Endothelial cell of umbilical vein (primary cell): ENCODE measurements around the gene HMGCL. TPM values are rescaled to one million over a fixed set of nuclear protein-coding genes. Genes with fewer than 3 reads are reported as not detected.

Experiments used
- BruUV-seq: library from RNA; stranded (reverse); fragments of 400-500 nt; replicated peaks from 2 replicates; lab custom pipeline; 2021; lab: Mats Ljungman, UMichigan
- CTCF ChIA-PET: fragments of 300-600, 350-600 bp; sonication (Branson Sonifier 250); formaldehyde crosslinking; loops from one replicate; lab custom pipeline; 2021; ENCODE audit warnings: antibody characterized with exemption, inconsistent platforms; lab: Charles Lee
- POLR2A ChIA-PET: fragments of 300-600, 350-600 bp; sonication (Branson Sonifier 250); formaldehyde crosslinking; loops from one replicate; lab custom pipeline; 2021; ENCODE audit warnings: antibody characterized with exemption, inconsistent platforms; lab: Charles Lee
- DNase-seq: peaks from one replicate; pipeline ENCODE4 v3.0.0-alpha.2; 2011; ENCODE audit warnings: low read depth, low spot score
- FAIRE-seq: peaks from 2 replicates; lab custom pipeline; 2011; peaks lifted over from hg19 to GRCh38; lab: Jason Lieb, UNC
- H2AFZ ChIP-seq: 2 replicates; pipeline ENCODE4 v1.6.0; 2012; ENCODE audit warnings: low read depth, low read length, control low read depth, inconsistent platforms
- H3K27ac ChIP-seq: 2 replicates; pipeline ENCODE4 v1.5.1; 2011; ENCODE audit warnings: low read depth, mild to moderate bottlenecking, control low read depth, low read length, moderate library complexity; ENCODE audit not compliant: insufficient read depth
- H3K27me3 ChIP-seq, 2 experiments: 2 replicates each; pipeline versions ENCODE4 v1.6.0 to v1.6.1; 2011; ENCODE audit warnings: low read length in 2 of 2, mixed read lengths in 1 of 2; ENCODE audit not compliant: control insufficient read depth in 2 of 2, insufficient read depth in 2 of 2
- H3K36me3 ChIP-seq, 2 experiments: 2 replicates in 1 of 2; 3 replicates in 1 of 2; pipeline ENCODE4 v1.5.1; 2011; ENCODE audit warnings: low read length in 2 of 2, mild to moderate bottlenecking in 1 of 2, moderate library complexity in 1 of 2; ENCODE audit not compliant: control insufficient read depth in 2 of 2, insufficient read depth in 2 of 2; ENCODE audit errors: extremely low read depth in 1 of 2
- H3K4me1 ChIP-seq: 3 replicates; pipeline ENCODE4 v1.5.1; 2011; ENCODE audit warnings: mild to moderate bottlenecking, low read length; ENCODE audit not compliant: control insufficient read depth, insufficient read depth; ENCODE audit errors: extremely low read depth
- H3K4me2 ChIP-seq: 2 replicates; pipeline ENCODE4 v1.6.1; 2011; ENCODE audit warnings: low read length, control low read depth, mixed read lengths; ENCODE audit not compliant: insufficient read depth
- H3K4me3 ChIP-seq, 3 experiments: fragments of 200-600 bp in 1 of 3; sonication (generic), shearing (Covaris generic) in 1 of 3; replicated peaks in 1 of 3; 2 replicates each; pipeline ENCODE4 v1.5.1; 2011 to 2016; ENCODE audit warnings: control low read depth in 3 of 3, low read length in 3 of 3, mild to moderate bottlenecking in 2 of 3, inconsistent platforms in 1 of 3, low read depth in 1 of 3, moderate library complexity in 1 of 3; ENCODE audit not compliant: insufficient read depth in 1 of 3
- H3K79me2 ChIP-seq: 2 replicates; pipeline ENCODE4 v1.6.0; 2012; ENCODE audit warnings: low read length, inconsistent platforms; ENCODE audit not compliant: control insufficient read depth, insufficient read depth
- H3K9ac ChIP-seq: replicated peaks from 2 replicates; pipeline ENCODE3; 2011; ENCODE audit warnings: low read length, control low read depth; ENCODE audit not compliant: insufficient read depth; ENCODE audit errors: extremely low read depth
- H3K9me1 ChIP-seq: replicated peaks from 3 replicates; pipeline ENCODE4 v1.6.0; 2011; ENCODE audit warnings: mild to moderate bottlenecking, low read length; ENCODE audit not compliant: control insufficient read depth, insufficient read depth; ENCODE audit errors: extremely low read depth
- H3K9me3 ChIP-seq: replicated peaks from 2 replicates; pipeline ENCODE4 v1.5.1; 2012; ENCODE audit warnings: low read length, inconsistent platforms; ENCODE audit not compliant: control insufficient read depth, insufficient read depth
- H4K20me1 ChIP-seq: replicated peaks from 2 replicates; pipeline ENCODE3; 2011; ENCODE audit warnings: mild to moderate bottlenecking, low read length; ENCODE audit not compliant: control insufficient read depth, insufficient read depth; ENCODE audit errors: extremely low read depth
- EZH2 ChIP-seq: IDR thresholded peaks from 2 replicates; pipeline ENCODE4 v1.6.1; 2012; ENCODE audit warnings: borderline replicate concordance, low read depth, mild to moderate bottlenecking, moderate library complexity, low read length, inconsistent platforms; ENCODE audit not compliant: severe bottlenecking
- FOS ChIP-seq: IDR thresholded peaks from 2 replicates; pipeline ENCODE4 v1.6.1; 2011; ENCODE audit warnings: mild to moderate bottlenecking, low read length, moderate library complexity, borderline replicate concordance; ENCODE audit not compliant: insufficient read depth
- GATA2 ChIP-seq: IDR thresholded peaks from 2 replicates; pipeline ENCODE4 v1.7.0; 2011; ENCODE audit warnings: low read depth, mild to moderate bottlenecking, moderate library complexity, mixed read lengths, low read length; ENCODE audit not compliant: insufficient read length, insufficient read depth
- JUN ChIP-seq: IDR thresholded peaks from 2 replicates; pipeline ENCODE4 v1.6.1; 2011; ENCODE audit warnings: borderline replicate concordance, low read depth; ENCODE audit not compliant: insufficient read length, insufficient read depth
- MYC ChIP-seq: IDR thresholded peaks from one replicate; pipeline ENCODE4 v1.6.1; 2011; ENCODE audit warnings: mild to moderate bottlenecking, low read depth, low read length
- POLR2A ChIP-seq: IDR thresholded peaks from 2 replicates; pipeline ENCODE4 v1.6.1; 2012; ENCODE audit warnings: low read depth, mild to moderate bottlenecking, control low read depth, low read length
- POLR2AphosphoS5 ChIP-seq: IDR thresholded peaks from 2 replicates; pipeline ENCODE4 v1.6.1; 2012; ENCODE audit warnings: low read depth, mild to moderate bottlenecking, control low read depth, low read length, moderate library complexity; ENCODE audit not compliant: insufficient read depth
- dilution Hi-C: fragments of 300-500 bp; cut with MboI; formaldehyde crosslinking; loops from one replicate; pipeline ENCODE4 v1.15.0; 2019; ENCODE audit warnings: low sequenced_read_pairs; ENCODE audit not compliant: extremely low pct_ligation_motif_present
- intact Hi-C: fragments of 100-400 bp; cut with micrococcal nuclease; formaldehyde crosslinking; loops from one replicate; pipeline ENCODE4 v1.10.0; 2022
- polyA plus RNA-seq, 4 experiments: library from polyadenylated mRNA; depleted of rRNA in 3 of 4; stranded (reverse) in 3 of 4; unstranded in 1 of 4; fragments of >200 nt; gene quantifications; 2 replicates each; pipeline versions ENCODE4 v1.2.1 to v1.2.3, GENCODE V29; 2011 to 2012; ENCODE audit warnings: missing spikeins in 1 of 4
- total RNA-seq: library from RNA; stranded (reverse); gene quantifications from 2 replicates; pipeline ENCODE4 v1.2.3, GENCODE V29; 2021
- TF ChIP-seq, protein P1 (sequence below), 2 donors: IDR thresholded peaks; 1 replicate in 1 of 2; 2 replicates in 1 of 2; pipeline ENCODE4 v1.5.1; 2011; ENCODE audit warnings: low read length in 2 of 2, mild to moderate bottlenecking in 2 of 2, moderate library complexity in 2 of 2, control low read depth in 1 of 2, inconsistent platforms in 1 of 2, low read depth in 1 of 2; ENCODE audit not compliant: insufficient read depth in 1 of 2; ENCODE audit errors: extremely low read depth in 1 of 2
- TF ChIP-seq, protein P2 (sequence below): IDR thresholded peaks from 2 replicates; pipeline ENCODE4 v1.6.1; 2011; ENCODE audit not compliant: insufficient read depth, insufficient read length

Gene HMGCL
- total and polyA plus RNA-seq, 2 donors (not counting 3 experiments of a cell fraction or from before 2014, with no cell fraction given): 24.2 to 30.0 TPM

DNA sequence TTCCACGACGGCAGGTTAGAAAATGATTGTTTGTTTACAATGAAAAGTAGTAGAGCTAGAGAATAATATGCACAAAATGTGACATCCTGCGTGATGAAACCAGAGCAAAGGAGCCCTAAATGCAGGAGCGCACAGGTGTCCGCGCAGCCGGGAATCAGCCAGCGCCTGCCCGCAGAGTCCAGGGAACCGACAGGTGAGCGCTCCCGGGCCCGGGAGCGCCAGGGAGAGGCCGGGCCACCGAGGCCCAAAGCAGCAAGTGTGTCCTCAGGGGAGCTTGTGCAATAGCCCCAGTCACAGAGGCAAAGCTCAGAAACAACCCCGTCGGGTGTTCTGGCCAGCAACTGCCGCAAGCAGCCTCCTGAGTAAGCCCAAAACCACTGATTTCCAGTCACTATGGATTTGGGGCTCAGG lies 23.9 kb downstream of the HMGCL start:
- Histone ChIP-seq H3K4me1 (peaks cover 15% of the 10 kb centered on the region), H4K20me1 (no peaks in the 10 kb centered on the region), H2AFZ (peak overlapping the region; percentile 49), H3K27ac (peak overlapping the region; percentile 25), H3K9ac (peak overlapping the region; percentile 77), H3K27me3 (no peaks in the 10 kb centered on the region), H3K9me1 (no peaks in the 10 kb centered on the region), H3K4me3 (peak overlapping the region; percentile 45 to 83 (median 73)), H3K4me2 (peak overlapping the region; percentile 91), H3K9me3 (no peaks in the 10 kb centered on the region), H3K79me2 (no peaks in the 10 kb centered on the region), H3K36me3 (peaks cover 0 to 19% of the 10 kb centered on the region in 2 experiments)
- CTCF ChIA-PET: interaction anchor here (1.0 to 2.1 kb wide), 6 partner anchors 9 to 115 kb away, joined by 3 to 8 read pairs (median 5); partner anchors contain the start of gene PITHD1
- no TSS peak for BruUV-seq
- POLR2A ChIA-PET: interaction anchor here (1.6 kb wide), 1 partner anchor 23 kb away, joined by 3 read pairs; the partner anchor contains the start of gene PITHD1
- DNase-seq: no peak
- intact Hi-C loops (loop anchor here (2.0 to 5.0 kb wide), 2 partner anchors 157 to 244 kb away; partner anchors contain the start of genes ID3 and PNRC2), dilution Hi-C loops (no loop called here)
- FAIRE-seq: no peak
- TF ChIP-seq EZH2 (peak; percentile 54), MYC (no peak), POLR2A (no peak)

GRCh38 chr1:23800400-23801337 lies 24.6 kb downstream of the HMGCL start, which contains the start of gene GALE:
Gene GALE (minus strand): TSS chr1:23800754. CDS start chr1:23799007, 1,747 bp downstream.
- H3K79me2 ChIP-seq: no peaks in the 10 kb centered on the region
- H3K4me1 ChIP-seq: peaks cover 15% of the 10 kb centered on the region
- peak within 1 kb of the TSS; percentile 62 for H3K27ac ChIP-seq
- H3K4me3 ChIP-seq: peak within 1 kb of the TSS; percentile 45 to 83 (median 73)
- H3K9ac ChIP-seq: peak within 1 kb of the TSS; percentile 87
- no peaks in the 10 kb centered on the region for H3K9me3 ChIP-seq
- no peaks in the 10 kb centered on the region for H4K20me1 ChIP-seq
- H3K9me1 ChIP-seq: no peaks in the 10 kb centered on the region
- intact Hi-C loops (loop anchor here (1.0 to 5.0 kb wide), 4 partner anchors 9 to 243 kb away; partner anchors contain the start of genes ID3, LYPLA2, PITHD1 and PNRC2), dilution Hi-C loops (no loop called here)
- no peaks in the 10 kb centered on the region for H3K27me3 ChIP-seq
- CTCF ChIA-PET: interaction anchor here (0.6 to 4.6 kb wide), 9 partner anchors 9 to 116 kb away, joined by 3 to 43 read pairs (median 5); partner anchors contain the start of genes HMGCL and PITHD1
- TF ChIP-seq EZH2 (no peak), POLR2AphosphoS5 (peak; percentile 97), MYC (peak; percentile 11), JUN (no peak), FOS (no peak), GATA2 (no peak), POLR2A (peak; percentile 61)
- TF ChIP-seq, protein P1, sequence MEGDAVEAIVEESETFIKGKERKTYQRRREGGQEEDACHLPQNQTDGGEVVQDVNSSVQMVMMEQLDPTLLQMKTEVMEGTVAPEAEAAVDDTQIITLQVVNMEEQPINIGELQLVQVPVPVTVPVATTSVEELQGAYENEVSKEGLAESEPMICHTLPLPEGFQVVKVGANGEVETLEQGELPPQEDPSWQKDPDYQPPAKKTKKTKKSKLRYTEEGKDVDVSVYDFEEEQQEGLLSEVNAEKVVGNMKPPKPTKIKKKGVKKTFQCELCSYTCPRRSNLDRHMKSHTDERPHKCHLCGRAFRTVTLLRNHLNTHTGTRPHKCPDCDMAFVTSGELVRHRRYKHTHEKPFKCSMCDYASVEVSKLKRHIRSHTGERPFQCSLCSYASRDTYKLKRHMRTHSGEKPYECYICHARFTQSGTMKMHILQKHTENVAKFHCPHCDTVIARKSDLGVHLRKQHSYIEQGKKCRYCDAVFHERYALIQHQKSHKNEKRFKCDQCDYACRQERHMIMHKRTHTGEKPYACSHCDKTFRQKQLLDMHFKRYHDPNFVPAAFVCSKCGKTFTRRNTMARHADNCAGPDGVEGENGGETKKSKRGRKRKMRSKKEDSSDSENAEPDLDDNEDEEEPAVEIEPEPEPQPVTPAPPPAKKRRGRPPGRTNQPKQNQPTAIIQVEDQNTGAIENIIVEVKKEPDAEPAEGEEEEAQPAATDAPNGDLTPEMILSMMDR (IDR thresholded peaks at IDR 0.05; ENCODE audit: extremely low read depth in 1 of 2, insufficient read depth in 1 of 2, low read depth in 1 of 2, low read length in 2 of 2): no peak
- TF ChIP-seq, protein P2, sequence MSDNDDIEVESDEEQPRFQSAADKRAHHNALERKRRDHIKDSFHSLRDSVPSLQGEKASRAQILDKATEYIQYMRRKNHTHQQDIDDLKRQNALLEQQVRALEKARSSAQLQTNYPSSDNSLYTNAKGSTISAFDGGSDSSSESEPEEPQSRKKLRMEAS: peak; percentile 36
- POLR2A ChIA-PET: interaction anchor here (1.1 to 1.8 kb wide), 5 partner anchors 9 to 24 kb away, joined by 3 to 9 read pairs (median 5); partner anchors contain the start of genes LYPLA2 and PITHD1
- BruUV-seq: no TSS peak
- peak within 1 kb of the TSS; percentile 49 for H2AFZ ChIP-seq
- peaks cover 0 to 24% of the 10 kb centered on the region in 2 experiments for H3K36me3 ChIP-seq
- peak within 1 kb of the TSS; percentile 91 for H3K4me2 ChIP-seq
- DNase-seq (peak; percentile 95), FAIRE-seq (peak; percentile 86)
